ENCODE data around the gene TIMM13.
A peak's percentile ranks its signal among the peaks of the same experiment; 100 is the strongest.

TIMM13 gene

GRCh38 chr19:2381148-2381820, 46.1 kb downstream of the TIMM13 start:
- peaks cover 8% of the 10 kb centered on the region for H3K4me1 ChIP-seq
- no peak overlapping the region for H3K27ac ChIP-seq
- H3K9me3 ChIP-seq (ENCODE audit: control insufficient read depth, low read length): no peaks in the 10 kb centered on the region
- H3K4me3 ChIP-seq (ENCODE audit: low read depth, low read length): no peak overlapping the region
- no peak overlapping the region for H2AFZ ChIP-seq
- no peaks in the 10 kb centered on the region for H3K27me3 ChIP-seq (ENCODE audit: control insufficient read depth, insufficient read depth, low read length)
- peak overlapping the region; percentile 1 for H3K4me2 ChIP-seq (ENCODE audit: low read length)
- no peak overlapping the region for H3K9ac ChIP-seq
- no peaks in the 10 kb centered on the region for H3K79me2 ChIP-seq
- H3K36me3 ChIP-seq (ENCODE audit: control insufficient read depth, insufficient read depth, low read length): no peaks in the 10 kb centered on the region
- no peak for TF ChIP-seq CTCF (IDR thresholded peaks at IDR 0.05)

GRCh38 chr19:2380567-2380966, 46.8 kb downstream of the TIMM13 start:
- H3K4me2 ChIP-seq (ENCODE audit: low read length): no peak overlapping the region
- no peaks in the 10 kb centered on the region for H3K9me3 ChIP-seq (ENCODE audit: control insufficient read depth, low read length)
- peaks cover 8% of the 10 kb centered on the region for H3K4me1 ChIP-seq
- no peak overlapping the region for H2AFZ ChIP-seq
- no peaks in the 10 kb centered on the region for H3K27me3 ChIP-seq (ENCODE audit: control insufficient read depth, insufficient read depth, low read length)
- H3K79me2 ChIP-seq: no peaks in the 10 kb centered on the region
- TF ChIP-seq CTCF (IDR thresholded peaks at IDR 0.05): no peak
- H3K36me3 ChIP-seq (ENCODE audit: control insufficient read depth, insufficient read depth, low read length): no peaks in the 10 kb centered on the region
- H3K27ac ChIP-seq: no peak overlapping the region
- H3K9ac ChIP-seq: no peak overlapping the region
- H3K4me3 ChIP-seq (ENCODE audit: low read depth, low read length): no peak overlapping the region

GRCh38 chr19:2376784-2377519, 50.4 kb downstream of the TIMM13 start:
- Histone ChIP-seq H3K79me2 (no peaks in the 10 kb centered on the region), H3K9ac (no peak overlapping the region), H3K4me2 (ENCODE audit: low read length) (no peak overlapping the region), H3K27me3 (ENCODE audit: control insufficient read depth, insufficient read depth, low read length) (no peaks in the 10 kb centered on the region), H3K9me3 (ENCODE audit: control insufficient read depth, low read length) (no peaks in the 10 kb centered on the region), H3K4me3 (ENCODE audit: low read depth, low read length) (no peak overlapping the region), H3K27ac (no peak overlapping the region), H2AFZ (no peak overlapping the region), H3K4me1 (peaks cover 8% of the 10 kb centered on the region), H3K36me3 (ENCODE audit: control insufficient read depth, insufficient read depth, low read length) (no peaks in the 10 kb centered on the region)
- TF ChIP-seq CTCF (IDR thresholded peaks at IDR 0.05): no peak
